ENCODE data around the gene RAB40AL.
"Not testable (repeated sequence)": the region's sequence is repeated elsewhere in the genome, so short reads cannot be mapped to it uniquely, and the experiment has no call there.

RAB40AL gene

GRCh38 chrX:102963955-102964354 is 26.9 kb downstream of the RAB40AL start:
- no peak overlapping the region for H3K4me3 ChIP-seq (ENCODE audit: low read depth, low read length)
- no peak for TF ChIP-seq MAX (IDR thresholded peaks at IDR 0.05; ENCODE audit: low read depth, low read length)
- no peak for TF ChIP-seq POLR2A (IDR thresholded peaks at IDR 0.05; ENCODE audit: extremely low read depth, insufficient read length)
- no peak for TF ChIP-seq MYC (IDR thresholded peaks at IDR 0.05; ENCODE audit: low read depth, low read length)
- TF ChIP-seq, protein P1, sequence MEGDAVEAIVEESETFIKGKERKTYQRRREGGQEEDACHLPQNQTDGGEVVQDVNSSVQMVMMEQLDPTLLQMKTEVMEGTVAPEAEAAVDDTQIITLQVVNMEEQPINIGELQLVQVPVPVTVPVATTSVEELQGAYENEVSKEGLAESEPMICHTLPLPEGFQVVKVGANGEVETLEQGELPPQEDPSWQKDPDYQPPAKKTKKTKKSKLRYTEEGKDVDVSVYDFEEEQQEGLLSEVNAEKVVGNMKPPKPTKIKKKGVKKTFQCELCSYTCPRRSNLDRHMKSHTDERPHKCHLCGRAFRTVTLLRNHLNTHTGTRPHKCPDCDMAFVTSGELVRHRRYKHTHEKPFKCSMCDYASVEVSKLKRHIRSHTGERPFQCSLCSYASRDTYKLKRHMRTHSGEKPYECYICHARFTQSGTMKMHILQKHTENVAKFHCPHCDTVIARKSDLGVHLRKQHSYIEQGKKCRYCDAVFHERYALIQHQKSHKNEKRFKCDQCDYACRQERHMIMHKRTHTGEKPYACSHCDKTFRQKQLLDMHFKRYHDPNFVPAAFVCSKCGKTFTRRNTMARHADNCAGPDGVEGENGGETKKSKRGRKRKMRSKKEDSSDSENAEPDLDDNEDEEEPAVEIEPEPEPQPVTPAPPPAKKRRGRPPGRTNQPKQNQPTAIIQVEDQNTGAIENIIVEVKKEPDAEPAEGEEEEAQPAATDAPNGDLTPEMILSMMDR (IDR thresholded peaks at IDR 0.05; ENCODE audit: low read depth, low read length): no peak
- DNase-seq (ENCODE audit: low read depth): no peak

GRCh38 chrX:102964940-102965339 is 27.9 kb downstream of the RAB40AL start:
- TF ChIP-seq, protein P1 (IDR thresholded peaks at IDR 0.05; ENCODE audit: low read depth, low read length): no peak
- TF ChIP-seq MAX (IDR thresholded peaks at IDR 0.05; ENCODE audit: low read depth, low read length): no peak
- no peak for TF ChIP-seq POLR2A (IDR thresholded peaks at IDR 0.05; ENCODE audit: extremely low read depth, insufficient read length)
- TF ChIP-seq MYC (IDR thresholded peaks at IDR 0.05; ENCODE audit: low read depth, low read length): no peak
- DNase-seq (ENCODE audit: low read depth): no peak
- H3K4me3 ChIP-seq (ENCODE audit: low read depth, low read length): no peak overlapping the region

GRCh38 chrX:102966701-102967100 is 29.6 kb downstream of the RAB40AL start:
- no peak overlapping the region for H3K4me3 ChIP-seq (ENCODE audit: low read depth, low read length)
- TF ChIP-seq POLR2A (IDR thresholded peaks at IDR 0.05; ENCODE audit: extremely low read depth, insufficient read length) (no peak), MAX (IDR thresholded peaks at IDR 0.05; ENCODE audit: low read depth, low read length) (no peak), MYC (IDR thresholded peaks at IDR 0.05; ENCODE audit: low read depth, low read length) (no peak)
- TF ChIP-seq, protein P1 (IDR thresholded peaks at IDR 0.05; ENCODE audit: low read depth, low read length): no peak
- DNase-seq (ENCODE audit: low read depth): no peak

GRCh38 chrX:102968216-102968615 is 31.1 kb downstream of the RAB40AL start:
- DNase-seq (ENCODE audit: low read depth): no peak
- no peak for TF ChIP-seq MYC (IDR thresholded peaks at IDR 0.05; ENCODE audit: low read depth, low read length)
- TF ChIP-seq MAX (IDR thresholded peaks at IDR 0.05; ENCODE audit: low read depth, low read length): no peak
- TF ChIP-seq POLR2A (IDR thresholded peaks at IDR 0.05; ENCODE audit: extremely low read depth, insufficient read length): no peak
- TF ChIP-seq, protein P1 (IDR thresholded peaks at IDR 0.05; ENCODE audit: low read depth, low read length): no peak
- H3K4me3 ChIP-seq (ENCODE audit: low read depth, low read length): no peak overlapping the region

DNA sequence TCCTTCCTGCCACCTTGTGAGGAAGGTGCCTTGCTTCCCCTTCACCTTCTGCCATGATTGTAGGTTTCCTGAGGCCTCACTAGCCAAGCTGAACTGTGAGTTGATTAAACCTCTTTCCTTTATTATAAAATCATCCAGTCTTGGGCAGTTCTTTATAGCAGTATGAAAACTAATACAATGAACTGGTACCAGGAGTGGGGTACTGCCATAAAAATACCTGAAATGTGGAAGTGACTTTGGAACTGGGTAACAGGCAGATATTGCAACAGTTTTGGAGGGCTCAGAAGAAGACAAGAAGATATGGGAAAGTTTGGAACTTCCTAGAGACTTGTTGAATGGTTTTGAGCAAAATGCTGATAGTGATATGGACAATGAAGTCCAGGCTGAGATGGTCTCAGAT is 34.5 kb downstream of the RAB40AL start:
- not testable (repeated sequence) for DNase-seq (ENCODE audit: low read depth); H3K4me3 ChIP-seq (ENCODE audit: low read depth, low read length)

DNA sequence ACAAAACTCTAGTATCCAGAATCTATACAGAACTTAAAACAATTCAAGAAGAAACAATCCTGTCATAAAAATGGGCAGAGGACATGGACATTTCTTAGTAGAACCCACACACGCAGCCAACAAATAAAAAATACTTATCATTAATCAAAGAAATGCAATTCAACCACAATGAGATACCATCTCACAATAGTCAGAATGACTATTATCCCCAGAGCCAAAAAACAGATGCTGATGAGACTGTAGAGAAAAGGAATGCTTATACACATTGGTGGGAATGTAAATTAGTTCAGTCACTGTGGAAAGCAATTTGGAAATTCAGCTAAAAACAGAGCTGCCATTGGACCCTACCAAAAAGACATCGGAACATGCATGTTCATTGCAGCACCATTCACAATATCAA is 37.9 kb downstream of the RAB40AL start:
- H3K4me3 ChIP-seq (ENCODE audit: low read depth, low read length): no peak overlapping the region
- DNase-seq (ENCODE audit: low read depth): no peak
- TF ChIP-seq MAX (IDR thresholded peaks at IDR 0.05; ENCODE audit: low read depth, low read length) (no peak), MYC (IDR thresholded peaks at IDR 0.05; ENCODE audit: low read depth, low read length) (no peak), POLR2A (IDR thresholded peaks at IDR 0.05; ENCODE audit: extremely low read depth, insufficient read length) (no peak)
- TF ChIP-seq, protein P1 (IDR thresholded peaks at IDR 0.05; ENCODE audit: low read depth, low read length): no peak

All from NB4 (cell line).